AG10803 (cell line): ENCODE results near the gene EVI5.

ENCODE experiments used
- DNase-seq: peaks from one replicate; pipeline ENCODE4 v3.0.0; 2010; ENCODE audit warnings: low read depth
- H3K4me3 ChIP-seq: 2 replicates; pipeline ENCODE4 v1.5.1; 2011; ENCODE audit warnings: mild to moderate bottlenecking, low read length, control low read depth
- TF ChIP-seq, protein P1 (sequence below): conservative IDR thresholded peaks from 2 replicates; pipeline ENCODE4 v1.5.1; 2011; ENCODE audit warnings: mild to moderate bottlenecking, low read length, control low read depth, inconsistent platforms

Gene EVI5

GRCh38 chr1:92792340-92792782, 7.5 kb upstream of the EVI5 start:
- no peak for DNase-seq
- TF ChIP-seq, protein P1, sequence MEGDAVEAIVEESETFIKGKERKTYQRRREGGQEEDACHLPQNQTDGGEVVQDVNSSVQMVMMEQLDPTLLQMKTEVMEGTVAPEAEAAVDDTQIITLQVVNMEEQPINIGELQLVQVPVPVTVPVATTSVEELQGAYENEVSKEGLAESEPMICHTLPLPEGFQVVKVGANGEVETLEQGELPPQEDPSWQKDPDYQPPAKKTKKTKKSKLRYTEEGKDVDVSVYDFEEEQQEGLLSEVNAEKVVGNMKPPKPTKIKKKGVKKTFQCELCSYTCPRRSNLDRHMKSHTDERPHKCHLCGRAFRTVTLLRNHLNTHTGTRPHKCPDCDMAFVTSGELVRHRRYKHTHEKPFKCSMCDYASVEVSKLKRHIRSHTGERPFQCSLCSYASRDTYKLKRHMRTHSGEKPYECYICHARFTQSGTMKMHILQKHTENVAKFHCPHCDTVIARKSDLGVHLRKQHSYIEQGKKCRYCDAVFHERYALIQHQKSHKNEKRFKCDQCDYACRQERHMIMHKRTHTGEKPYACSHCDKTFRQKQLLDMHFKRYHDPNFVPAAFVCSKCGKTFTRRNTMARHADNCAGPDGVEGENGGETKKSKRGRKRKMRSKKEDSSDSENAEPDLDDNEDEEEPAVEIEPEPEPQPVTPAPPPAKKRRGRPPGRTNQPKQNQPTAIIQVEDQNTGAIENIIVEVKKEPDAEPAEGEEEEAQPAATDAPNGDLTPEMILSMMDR = no peak
- H3K4me3 ChIP-seq = no peak overlapping the region

- TF ChIP-seq, protein P1 = no peak
- H3K4me3 ChIP-seq = no peak overlapping the region
- no peak for DNase-seq
Measured at GRCh38 chr1:92791487-92792066, 6.7 kb upstream of the EVI5 start.

DNA sequence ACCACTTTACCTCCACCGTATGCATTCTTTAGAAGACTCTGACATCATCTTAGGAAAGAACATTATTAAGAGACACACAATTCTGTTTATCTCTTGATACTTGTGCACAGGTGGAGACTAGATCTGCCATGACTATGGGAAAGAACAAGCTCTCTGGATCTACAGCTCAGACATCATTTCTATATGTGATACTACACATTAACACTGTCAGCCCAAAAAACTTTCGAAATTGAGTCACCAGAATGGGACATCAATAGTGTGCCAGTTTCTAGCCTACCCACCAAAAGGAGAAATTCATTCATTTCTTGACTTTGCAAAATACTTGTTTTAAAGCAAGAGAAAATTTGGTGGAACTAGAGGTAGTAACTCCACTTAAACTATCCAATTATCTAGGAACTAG, 6.0 kb upstream of the EVI5 start:
- no peak overlapping the region for H3K4me3 ChIP-seq
- DNase-seq = no peak
- TF ChIP-seq, protein P1 = no peak

- H3K4me3 ChIP-seq = no peak overlapping the region
- DNase-seq = no peak
- TF ChIP-seq, protein P1 = no peak
Measured at GRCh38 chr1:92790081-92790480, 5.2 kb upstream of the EVI5 start.

GRCh38 chr1:92786111-92786901, 1.4 kb upstream of the EVI5 start:
- DNase-seq = no peak
- H3K4me3 ChIP-seq = no peak overlapping the region
- TF ChIP-seq, protein P1 = no peak

DNA sequence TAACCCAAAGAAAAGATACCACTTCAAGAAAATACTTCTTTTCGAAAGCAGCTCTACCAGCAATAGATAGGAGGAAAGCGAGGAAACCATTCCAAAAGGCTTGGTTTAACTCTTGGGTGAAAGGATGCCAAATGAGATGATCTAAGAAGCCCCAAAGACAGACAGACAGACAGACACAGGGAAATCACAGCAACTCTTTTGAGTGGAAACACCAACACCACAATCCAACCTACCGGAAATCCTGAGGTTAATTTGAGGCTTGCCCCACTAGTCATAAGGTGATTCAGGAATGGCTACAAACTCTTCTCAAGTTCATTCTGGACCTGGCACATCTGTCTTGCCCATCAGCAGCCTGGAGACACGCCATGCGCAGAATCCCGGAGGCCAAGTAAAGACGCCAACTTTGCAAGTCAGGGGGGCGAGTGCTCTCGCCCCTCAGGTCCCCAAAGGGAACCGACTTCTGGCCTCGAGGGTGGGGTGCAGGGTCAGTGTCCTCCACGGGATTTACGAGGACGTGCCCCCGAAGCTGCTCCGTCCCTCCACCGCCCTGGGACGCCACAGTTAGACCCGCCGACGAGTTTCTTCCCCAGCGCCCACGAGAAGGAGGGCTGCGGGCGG, 778 bp downstream of the EVI5 start:
- peak; percentile 58 for DNase-seq
- peak overlapping the region; percentile 87 for H3K4me3 ChIP-seq
- TF ChIP-seq, protein P1 = no peak
